Adrenal gland (tissue), 12 donors: ENCODE data around the gene SEMA4C. TPM values are rescaled to one million over a fixed set of nuclear protein-coding genes. Genes with fewer than 3 reads are reported as not detected.
A peak's percentile ranks its signal among the peaks of the same experiment; 100 is the strongest.

Experiments
- DNase-seq, 7 donors: peaks; one replicate each; pipeline ENCODE4 v3.0.0-alpha.2; 2019 to 2020
- H3K27ac ChIP-seq, 5 donors: fragments of 200-600 bp; sonication (generic) in 4 of 5; 1 replicate in 3 of 5; 2 replicates in 2 of 5; pipeline versions ENCODE4 v1.5.1 to v1.8.0; 2016 to 2020; ENCODE audit warnings: mild to moderate bottlenecking in 1 of 5
- H3K27me3 ChIP-seq: fragments of 200-600 bp; 2 replicates; pipeline ENCODE4 v1.8.0; 2021
- H3K36me3 ChIP-seq, 2 donors: fragments of 200-600 bp; replicated peaks in 1 of 2; 1 replicate in 1 of 2; 2 replicates in 1 of 2; pipeline versions ENCODE4 v1.5.1 to v1.8.0; 2018 to 2022
- H3K4me1 ChIP-seq, 2 donors: fragments of 200-600 bp; replicated peaks in 1 of 2; 1 replicate in 1 of 2; 2 replicates in 1 of 2; pipeline versions ENCODE4 v1.5.1 to v1.8.0; 2018 to 2021
- H3K4me3 ChIP-seq, 4 donors: fragments of 200-600 bp; sonication (generic) in 3 of 4; one replicate each; pipeline ENCODE4 v1.5.1; 2016 to 2018
- H3K9me3 ChIP-seq, 3 donors: fragments of 200-600 bp; sonication (generic) in 1 of 3; replicated peaks in 1 of 3; 1 replicate in 2 of 3; 2 replicates in 1 of 3; pipeline versions ENCODE4 v1.5.1 to v1.8.0; 2016 to 2021
- CTCF ChIP-seq, 6 experiments: fragments of 450-650 bp in 4 of 6; fragments of 200-600 bp in 2 of 6; sonication (generic) in 1 of 6; IDR thresholded peaks; 1 replicate in 5 of 6; 2 replicates in 1 of 6; pipeline versions ENCODE4 v1.5.1 to v1.8.0; 2016 to 2021; ENCODE audit warnings: antibody characterized with exemption in 6 of 6, mild to moderate bottlenecking in 2 of 6, moderate library complexity in 1 of 6
- POLR2A ChIP-seq, 2 donors: fragments of 450-650 bp; IDR thresholded peaks; one replicate each; pipeline ENCODE4 v1.6.1; 2017; ENCODE audit warnings: antibody characterized with exemption in 2 of 2, mild to moderate bottlenecking in 2 of 2, moderate library complexity in 1 of 2
- WGBS, 4 donors: extraction: QIAGEN DNeasy Blood & Tissue Kit in 2 of 4; methylation state at CpG; one replicate each; pipeline versions ENCODE4 v1.1.5 to v1.1.7; 2013 to 2017; 5-methylcytosine and 5-hydroxymethylcytosine counted together
- intact Hi-C, 2 donors: fragments of 100-400 bp; cut with DNase I; formaldehyde crosslinking; loops; one replicate each; pipeline versions ENCODE4 v1.14.1 to v1.15.0; 2022 to 2023
- polyA plus RNA-seq, 3 donors: library from polyadenylated mRNA; stranded (reverse); fragments of 200-250 nt in 2 of 3; fragments of 350-450 nt in 1 of 3; fragmentation: Illumina TruSeq in 1 of 3; extraction: RNeasy Lipid Tissue Mini Kit (QIAGEN cat#74804) in 1 of 3; gene quantifications; one replicate each; pipeline ENCODE4 v1.2.3, GENCODE V29; 2013 to 2014
- total RNA-seq, 9 donors: library from RNA; depleted of rRNA in 4 of 9; stranded (reverse); fragments of >200 nt in 4 of 9; fragments of 120-200 nt in 1 of 9; fragmentation: NEBNext Ultra II Directional in 1 of 9; extraction: Animal tissue kit (Norgen Biotek cat#: 25700) in 1 of 9; gene quantifications; one replicate each; pipeline versions ENCODE4 v1.1.0 to v1.2.4, GENCODE V29; 2013 to 2023
- donor health status: healthy with polysubstance abuse.
- donor health status: Bipolar disorder and iron deficiency.
- donor health status: DM: yes; HTN: yes; CAD: no.
- donor health status: DM: no; HTN: no; CAD: no.
- donor health status: DM: no; HTN: no; CAD: no.
- donor health status: DM: yes; HTN: yes; CAD: no.

SEMA4C gene
- total and polyA plus RNA-seq, 12 donors = 4.4 to 31.6 (median 23.2) TPM

GRCh38 chr2:96856776-96857666 is 12.9 kb downstream of the SEMA4C start:
- 18 to 32% (median 21%) methylated on average over 15 to 27 of the region's 27 CpGs for WGBS, 4 donors
- DNase-seq = peak in 1 of 7 donors; percentile 42
- Histone ChIP-seq H3K36me3 (peaks cover 0 to 40% of the 10 kb centered on the region in 2 donors), H3K27me3 (no peaks in the 10 kb centered on the region), H3K27ac (peak overlapping the region; percentile 48 to 75 (median 68)), H3K4me3 (peak overlapping the region; percentile 28 to 81 (median 68)), H3K4me1 (peaks cover 12 to 33% of the 10 kb centered on the region in 2 donors), H3K9me3 (no peaks in the 10 kb centered on the region)
- TF ChIP-seq POLR2A (IDR thresholded peaks at IDR 0.05) = no peak
- peak in 1 of 6 experiments; percentile 3 for TF ChIP-seq CTCF (IDR thresholded peaks at IDR 0.05)
- intact Hi-C loops = no loop called here

- WGBS, 4 donors = 94 to 97% (median 95%) methylated on average over 12 to 15 of the region's 15 CpGs
- H3K4me1 ChIP-seq = peaks cover 17% of the 10 kb centered on the region in 2 donors
- peaks cover 0 to 40% of the 10 kb centered on the region in 2 donors for H3K36me3 ChIP-seq
- DNase-seq = no peak
- TF ChIP-seq POLR2A (IDR thresholded peaks at IDR 0.05) (no peak), CTCF (IDR thresholded peaks at IDR 0.05) (no peak)
- no peak overlapping the region for H3K27ac ChIP-seq
- H3K4me3 ChIP-seq = no peak overlapping the region
- no peaks in the 10 kb centered on the region for H3K9me3 ChIP-seq
- H3K27me3 ChIP-seq = no peaks in the 10 kb centered on the region
- intact Hi-C loops = no loop called here
These were observed 16.6 kb downstream of the SEMA4C start for GRCh38 chr2:96853321-96853720.

GRCh38 chr2:96852667-96853066 is 17.2 kb downstream of the SEMA4C start:
- intact Hi-C loops = no loop called here
- 86 to 98% (median 96%) methylated on average over 6 of the region's 6 CpGs for WGBS, 4 donors
- H3K27ac ChIP-seq = no peak overlapping the region
- no peaks in the 10 kb centered on the region for H3K9me3 ChIP-seq
- H3K4me1 ChIP-seq = peaks cover 21 to 22% of the 10 kb centered on the region in 2 donors
- H3K4me3 ChIP-seq = no peak overlapping the region
- H3K27me3 ChIP-seq = no peaks in the 10 kb centered on the region
- no peak for DNase-seq
- H3K36me3 ChIP-seq = peaks cover 0 to 46% of the 10 kb centered on the region in 2 donors
- TF ChIP-seq CTCF (IDR thresholded peaks at IDR 0.05) = no peak
- no peak for TF ChIP-seq POLR2A (IDR thresholded peaks at IDR 0.05)

- Histone ChIP-seq H3K9me3 (no peaks in the 10 kb centered on the region), H3K36me3 (peaks cover 0 to 49% of the 10 kb centered on the region in 2 donors), H3K4me3 (no peak overlapping the region), H3K27me3 (no peaks in the 10 kb centered on the region), H3K4me1 (peaks cover 5 to 10% of the 10 kb centered on the region in 2 donors), H3K27ac (peak overlapping the region in 3 of 5 donors; percentile 32 to 53 (median 52))
- intact Hi-C loops = no loop called here
- 34 to 51% (median 44%) methylated on average over 4 to 9 of the region's 9 CpGs for WGBS, 4 donors
- peak in 6 of 7 donors; percentile 72 to 91 (median 85) for DNase-seq
- TF ChIP-seq CTCF (IDR thresholded peaks at IDR 0.05) (no peak), POLR2A (IDR thresholded peaks at IDR 0.05) (no peak)
These were observed 21.6 kb downstream of the SEMA4C start for GRCh38 chr2:96848264-96848663.
